Measurements from ENCODE around the gene INSRR.

DNA sequence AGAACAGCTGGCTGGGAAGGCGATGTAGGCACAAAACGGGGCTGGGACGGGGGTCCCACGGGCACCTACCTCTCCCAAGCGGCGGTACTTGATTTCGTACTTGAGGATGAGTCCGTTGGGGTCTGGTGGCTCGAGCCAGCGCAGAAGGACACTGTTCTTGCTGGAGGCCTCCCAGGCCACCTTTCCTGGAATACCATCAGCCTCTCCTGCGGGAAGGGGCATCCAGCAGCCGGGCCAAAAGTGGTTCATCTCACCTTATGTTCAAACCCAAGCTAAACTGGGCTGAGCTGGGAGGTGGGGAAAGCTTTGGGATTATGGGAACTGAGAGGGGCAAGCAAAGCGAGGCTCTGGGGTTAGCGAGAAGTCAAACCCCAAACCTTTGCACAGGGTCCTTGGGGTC lies 14.3 kb downstream of the INSRR start:
- TF ChIP-seq GATA2 (IDR thresholded peaks at IDR 0.05; ENCODE audit: low read depth, low read length): no peak
- no peak for TF ChIP-seq GATA3 (IDR thresholded peaks at IDR 0.05; ENCODE audit: low read depth, low read length)

All from SH-SY5Y (cell line).